Neural cell (in vitro differentiated cells): ENCODE measurements around the gene HSD3B7. TPM values are rescaled to one million over a fixed set of nuclear protein-coding genes. Genes with fewer than 3 reads are reported as not detected.

ENCODE experiments used
- H2AFZ ChIP-seq: fragments of 200-600, 300-800 bp; sonication (generic), shearing (Covaris generic); 2 replicates; pipeline ENCODE4 v1.6.0; 2014; ENCODE audit warnings: low read depth, mild to moderate bottlenecking, antibody characterized with exemption, low read length, moderate library complexity
- H3F3A ChIP-seq: fragments of 200-600 bp; shearing (Covaris generic); 2 replicates; pipeline ENCODE4 v1.6.1; 2016; ENCODE audit warnings: mild to moderate bottlenecking, moderate library complexity, mixed read lengths, antibody characterized with exemption, low read length; ENCODE audit not compliant: insufficient read depth, poor library complexity, severe bottlenecking
- H3K27ac ChIP-seq: fragments of 200-600, 300-800 bp; sonication (generic), shearing (Covaris generic); 2 replicates; pipeline ENCODE4 v1.5.1; 2014; ENCODE audit warnings: mild to moderate bottlenecking, low read length, moderate library complexity
- H3K27me3 ChIP-seq: fragments of 300-800, 200-600 bp; sonication (generic), shearing (Covaris generic); 2 replicates; pipeline ENCODE4 v1.6.0; 2014; ENCODE audit warnings: mild to moderate bottlenecking, low read depth, low read length, moderate library complexity; ENCODE audit not compliant: insufficient read depth
- H3K36me3 ChIP-seq: fragments of 300-800, 200-600 bp; sonication (generic), shearing (Covaris generic); 2 replicates; pipeline ENCODE4 v1.5.1; 2014; ENCODE audit warnings: mild to moderate bottlenecking, antibody characterized with exemption, low read length, moderate library complexity; ENCODE audit not compliant: insufficient read depth
- H3K4me2 ChIP-seq: fragments of 300-800, 200-600 bp; sonication (generic), shearing (Covaris generic); 2 replicates; pipeline ENCODE4 v1.6.0; 2014; ENCODE audit warnings: mild to moderate bottlenecking, low read length
- H3K4me3 ChIP-seq: fragments of 300-800, 200-600 bp; sonication (generic), shearing (Covaris generic); 2 replicates; pipeline ENCODE4 v1.5.1; 2014; ENCODE audit warnings: mild to moderate bottlenecking, low read length, moderate library complexity
- H3K79me2 ChIP-seq: fragments of 200-600 bp; shearing (Covaris generic); replicated peaks from 2 replicates; pipeline ENCODE4 v1.6.0; 2014; ENCODE audit warnings: mild to moderate bottlenecking, low read length, moderate library complexity; ENCODE audit not compliant: insufficient read depth
- H3K9ac ChIP-seq: fragments of 300-800, 200-600 bp; sonication (generic), shearing (Covaris generic); 2 replicates; pipeline ENCODE4 v1.6.1; 2016; ENCODE audit warnings: mild to moderate bottlenecking, low read length, mixed read lengths
- H3K9me2 ChIP-seq: fragments of 200-600 bp; shearing (Covaris generic); 2 replicates; pipeline ENCODE4 v1.6.1; 2016; ENCODE audit warnings: mild to moderate bottlenecking, low read length, mixed read lengths; ENCODE audit not compliant: insufficient read depth
- H3K9me3 ChIP-seq: fragments of 200-600, 300-800 bp; sonication (generic), shearing (Covaris generic); 2 replicates; pipeline ENCODE4 v1.6.1; 2016; ENCODE audit warnings: mild to moderate bottlenecking, mixed run types, low read length, moderate library complexity, mixed read lengths
- H4K20me1 ChIP-seq: fragments of 200-600 bp; shearing (Covaris generic); 2 replicates; pipeline ENCODE4 v1.6.1; 2016; ENCODE audit warnings: mild to moderate bottlenecking, mixed run types; ENCODE audit not compliant: insufficient read depth
- EP300 ChIP-seq: fragments of 450-650 bp; conservative IDR thresholded peaks from 2 replicates; pipeline ENCODE4 v1.6.1; 2014; ENCODE audit warnings: antibody characterized with exemption, mild to moderate bottlenecking, moderate library complexity; ENCODE audit not compliant: poor library complexity, severe bottlenecking
- EZH2 ChIP-seq: fragments of 200-600, 300-800 bp; shearing (Covaris generic), sonication (generic); IDR thresholded peaks from 2 replicates; pipeline ENCODE4 v1.6.1; 2014; ENCODE audit warnings: antibody characterized with exemption, low read length, borderline replicate concordance, mild to moderate bottlenecking; ENCODE audit not compliant: insufficient read depth, poor library complexity, severe bottlenecking
- MXI1 ChIP-seq: fragments of 450-650 bp; conservative IDR thresholded peaks from 2 replicates; pipeline ENCODE4 v1.6.1; 2014; ENCODE audit warnings: antibody characterized with exemption, mild to moderate bottlenecking; ENCODE audit not compliant: poor library complexity, severe bottlenecking
- POLR2AphosphoS5 ChIP-seq: IDR thresholded peaks from 2 replicates; pipeline ENCODE4 v1.6.1; 2012
- RAD21 ChIP-seq: fragments of 450-650 bp; conservative IDR thresholded peaks from 2 replicates; pipeline ENCODE4 v1.6.1; 2014; ENCODE audit warnings: antibody characterized with exemption, mild to moderate bottlenecking, moderate library complexity
- REST ChIP-seq: IDR thresholded peaks from 2 replicates; pipeline ENCODE4 v1.6.1; 2012; ENCODE audit warnings: borderline replicate concordance
- SMC3 ChIP-seq: fragments of 450-650 bp; conservative IDR thresholded peaks from 2 replicates; pipeline ENCODE4 v1.6.1; 2014; ENCODE audit warnings: antibody characterized with exemption, mild to moderate bottlenecking, moderate library complexity; ENCODE audit not compliant: poor library complexity
- TAF1 ChIP-seq: IDR thresholded peaks from 2 replicates; pipeline ENCODE4 v1.6.1; 2012; ENCODE audit warnings: low read depth
- polyA plus RNA-seq: library from polyadenylated mRNA; depleted of rRNA; stranded (reverse); fragments of >200 nt; gene quantifications from 2 replicates; pipeline ENCODE4 v1.2.3, GENCODE V29; 2014
- TF ChIP-seq, protein P1 (sequence below): fragments of 450-650 bp; IDR thresholded peaks from 2 replicates; pipeline ENCODE4 v1.5.1; 2014; ENCODE audit warnings: antibody characterized with exemption, mild to moderate bottlenecking, moderate library complexity; ENCODE audit not compliant: poor library complexity, severe bottlenecking

HSD3B7 gene
- polyA plus RNA-seq, 1 donor from 2014 or later = 3.4 TPM

- Histone ChIP-seq H4K20me1 (no peaks in the 10 kb centered on the region), H3K4me3 (no peak overlapping the region), H3K79me2 (no peaks in the 10 kb centered on the region), H3K4me2 (no peak overlapping the region), H3K9ac (no peak overlapping the region), H3K9me3 (no peaks in the 10 kb centered on the region), H2AFZ (no peak overlapping the region), H3K27me3 (no peaks in the 10 kb centered on the region), H3K27ac (no peak overlapping the region), H3F3A (no peaks in the 10 kb centered on the region), H3K9me2 (no peaks in the 10 kb centered on the region), H3K36me3 (no peaks in the 10 kb centered on the region)
- TF ChIP-seq EP300 (no peak), EZH2 (no peak), MXI1 (no peak), POLR2AphosphoS5 (no peak), REST (no peak), TAF1 (no peak), RAD21 (no peak), SMC3 (no peak)
- TF ChIP-seq, protein P1, sequence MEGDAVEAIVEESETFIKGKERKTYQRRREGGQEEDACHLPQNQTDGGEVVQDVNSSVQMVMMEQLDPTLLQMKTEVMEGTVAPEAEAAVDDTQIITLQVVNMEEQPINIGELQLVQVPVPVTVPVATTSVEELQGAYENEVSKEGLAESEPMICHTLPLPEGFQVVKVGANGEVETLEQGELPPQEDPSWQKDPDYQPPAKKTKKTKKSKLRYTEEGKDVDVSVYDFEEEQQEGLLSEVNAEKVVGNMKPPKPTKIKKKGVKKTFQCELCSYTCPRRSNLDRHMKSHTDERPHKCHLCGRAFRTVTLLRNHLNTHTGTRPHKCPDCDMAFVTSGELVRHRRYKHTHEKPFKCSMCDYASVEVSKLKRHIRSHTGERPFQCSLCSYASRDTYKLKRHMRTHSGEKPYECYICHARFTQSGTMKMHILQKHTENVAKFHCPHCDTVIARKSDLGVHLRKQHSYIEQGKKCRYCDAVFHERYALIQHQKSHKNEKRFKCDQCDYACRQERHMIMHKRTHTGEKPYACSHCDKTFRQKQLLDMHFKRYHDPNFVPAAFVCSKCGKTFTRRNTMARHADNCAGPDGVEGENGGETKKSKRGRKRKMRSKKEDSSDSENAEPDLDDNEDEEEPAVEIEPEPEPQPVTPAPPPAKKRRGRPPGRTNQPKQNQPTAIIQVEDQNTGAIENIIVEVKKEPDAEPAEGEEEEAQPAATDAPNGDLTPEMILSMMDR = no peak
Observed at GRCh38 chr16:30982548-30983288, 2.3 kb upstream of the HSD3B7 start.

- no peak overlapping the region for H3K27ac ChIP-seq
- no peak overlapping the region for H2AFZ ChIP-seq
- H3K9ac ChIP-seq = no peak overlapping the region
- no peak overlapping the region for H3K4me2 ChIP-seq
- no peak for TF ChIP-seq REST
- no peak for TF ChIP-seq MXI1
- TF ChIP-seq EP300 = no peak
- TF ChIP-seq TAF1 = no peak
- TF ChIP-seq EZH2 = no peak
- TF ChIP-seq, protein P1 = no peak
- TF ChIP-seq RAD21 = no peak
- no peak for TF ChIP-seq POLR2AphosphoS5
- no peak for TF ChIP-seq SMC3
- H4K20me1 ChIP-seq = no peaks in the 10 kb centered on the region
- no peaks in the 10 kb centered on the region for H3K9me2 ChIP-seq
- no peaks in the 10 kb centered on the region for H3K36me3 ChIP-seq
- H3K9me3 ChIP-seq = no peaks in the 10 kb centered on the region
- H3K79me2 ChIP-seq = no peaks in the 10 kb centered on the region
- no peak overlapping the region for H3K4me3 ChIP-seq
- no peaks in the 10 kb centered on the region for H3K27me3 ChIP-seq
- no peaks in the 10 kb centered on the region for H3F3A ChIP-seq
Observed at GRCh38 chr16:30983289-30983889, 1.6 kb upstream of the HSD3B7 start.
